ENCODE results near the gene HAUS1. TPM values are rescaled to one million over a fixed set of nuclear protein-coding genes. Genes with fewer than 3 reads are reported as not detected.

Gene HAUS1
- polyA plus RNA-seq, 1 donor from 2014 or later, result 118 TPM

- H4K20me1 ChIP-seq (ENCODE audit: insufficient read depth), result no peaks in the 10 kb centered on the region
- H3K9me3 ChIP-seq (ENCODE audit: low read length), result no peaks in the 10 kb centered on the region
- no peaks in the 10 kb centered on the region for H3K27me3 ChIP-seq (ENCODE audit: insufficient read depth, low read depth, low read length)
- H2AFZ ChIP-seq (ENCODE audit: low read depth, low read length), result no peak overlapping the region
- no peaks in the 10 kb centered on the region for H3K9me2 ChIP-seq (ENCODE audit: insufficient read depth, low read length)
- no peak overlapping the region for H3K27ac ChIP-seq (ENCODE audit: low read length)
- no peaks in the 10 kb centered on the region for H3K36me3 ChIP-seq (ENCODE audit: insufficient read depth, low read length)
- H3K4me2 ChIP-seq (ENCODE audit: low read length), result no peak overlapping the region
- H3K79me2 ChIP-seq (replicated peaks; ENCODE audit: insufficient read depth, low read length), result no peaks in the 10 kb centered on the region
- no peaks in the 10 kb centered on the region for H3F3A ChIP-seq (ENCODE audit: insufficient read depth, low read length, poor library complexity, severe bottlenecking)
- no peak overlapping the region for H3K4me3 ChIP-seq (ENCODE audit: low read length)
- TF ChIP-seq RAD21 (conservative IDR thresholded peaks at IDR 0.05), result no peak
- TF ChIP-seq MXI1 (conservative IDR thresholded peaks at IDR 0.05; ENCODE audit: poor library complexity, severe bottlenecking), result no peak
- no peak for TF ChIP-seq SMC3 (conservative IDR thresholded peaks at IDR 0.05; ENCODE audit: poor library complexity)
- H3K9ac ChIP-seq (ENCODE audit: low read length), result no peak overlapping the region
Observed at GRCh38 chr18:46134920-46135675, 30.9 kb downstream of the HAUS1 start.

- no peaks in the 10 kb centered on the region for H3K27me3 ChIP-seq (ENCODE audit: insufficient read depth, low read depth, low read length)
- TF ChIP-seq EP300 (conservative IDR thresholded peaks at IDR 0.05; ENCODE audit: poor library complexity, severe bottlenecking) (no peak), MXI1 (conservative IDR thresholded peaks at IDR 0.05; ENCODE audit: poor library complexity, severe bottlenecking) (no peak), SMC3 (conservative IDR thresholded peaks at IDR 0.05; ENCODE audit: poor library complexity) (no peak), POLR2AphosphoS5 (IDR thresholded peaks at IDR 0.05) (no peak), REST (IDR thresholded peaks at IDR 0.05; ENCODE audit: borderline replicate concordance) (no peak), TAF1 (IDR thresholded peaks at IDR 0.05; ENCODE audit: low read depth) (no peak), RAD21 (conservative IDR thresholded peaks at IDR 0.05) (no peak), EZH2 (IDR thresholded peaks at IDR 0.05; ENCODE audit: borderline replicate concordance, insufficient read depth, low read length, poor library complexity, severe bottlenecking) (no peak), CTCF (IDR thresholded peaks at IDR 0.05; ENCODE audit: poor library complexity, severe bottlenecking) (no peak)
Observed at GRCh38 chr18:46140173-46140572, 36.0 kb downstream of the HAUS1 start.

More at GRCh38 chr18:46140173-46140572, 36.0 kb downstream of the HAUS1 start:
- no peak overlapping the region for H2AFZ ChIP-seq (ENCODE audit: low read depth, low read length)
- H3K27ac ChIP-seq (ENCODE audit: low read length), result no peak overlapping the region
- no peaks in the 10 kb centered on the region for H3F3A ChIP-seq (ENCODE audit: insufficient read depth, low read length, poor library complexity, severe bottlenecking)
- no peak overlapping the region for H3K4me2 ChIP-seq (ENCODE audit: low read length)
- H3K79me2 ChIP-seq (replicated peaks; ENCODE audit: insufficient read depth, low read length), result no peaks in the 10 kb centered on the region
- no peak overlapping the region for H3K4me3 ChIP-seq (ENCODE audit: low read length)
- no peaks in the 10 kb centered on the region for H3K9me2 ChIP-seq (ENCODE audit: insufficient read depth, low read length)
- no peaks in the 10 kb centered on the region for H3K9me3 ChIP-seq (ENCODE audit: low read length)
- H3K36me3 ChIP-seq (ENCODE audit: insufficient read depth, low read length), result no peaks in the 10 kb centered on the region
- H3K9ac ChIP-seq (ENCODE audit: low read length), result no peak overlapping the region
- H4K20me1 ChIP-seq (ENCODE audit: insufficient read depth), result no peaks in the 10 kb centered on the region
